Calu3 (cell line): ENCODE data around the gene FGF14. TPM values are rescaled to one million over a fixed set of nuclear protein-coding genes. Genes with fewer than 3 reads are reported as not detected.
A peak's percentile ranks its signal among the peaks of the same experiment; 100 is the strongest.

Source experiments
- BruUV-seq: library from RNA; stranded (reverse); fragments of 400-500 nt; replicated peaks from 2 replicates; lab custom pipeline; 2021; lab: Mats Ljungman, UMichigan
- CTCF ChIA-PET: fragments of 300-600 bp; sonication (Branson Sonifier 250); formaldehyde crosslinking; loops from one replicate; lab custom pipeline; 2022; ENCODE audit warnings: antibody characterized with exemption; lab: Charles Lee
- DNase-seq: peaks from one replicate; pipeline ENCODE4 v3.0.0; 2022
- H3K27ac Mint-ChIP-seq: one replicate; pipeline ENCODE4 v1.8.0; 2022; ENCODE audit warnings: mixed read lengths; ENCODE audit not compliant: unreplicated experiment
- H3K27me3 Mint-ChIP-seq: one replicate; pipeline ENCODE4 v1.8.0; 2022; ENCODE audit warnings: mixed read lengths; ENCODE audit not compliant: unreplicated experiment
- H3K36me3 Mint-ChIP-seq: one replicate; pipeline ENCODE4 v1.8.0; 2022; ENCODE audit warnings: mild to moderate bottlenecking, moderate library complexity, mixed read lengths; ENCODE audit not compliant: insufficient read depth, unreplicated experiment
- H3K4me1 Mint-ChIP-seq: one replicate; pipeline ENCODE4 v1.8.0; 2022; ENCODE audit warnings: mild to moderate bottlenecking, low read depth, mixed read lengths; ENCODE audit not compliant: unreplicated experiment
- H3K4me3 Mint-ChIP-seq: one replicate; pipeline ENCODE4 v1.8.0; 2022; ENCODE audit warnings: mild to moderate bottlenecking, low read depth, moderate library complexity, mixed read lengths; ENCODE audit not compliant: unreplicated experiment
- H3K9me3 Mint-ChIP-seq: one replicate; pipeline ENCODE4 v1.8.0; 2022; ENCODE audit warnings: low read depth, mixed read lengths; ENCODE audit not compliant: unreplicated experiment
- CTCF ChIP-seq: fragments of 200-600 bp; IDR thresholded peaks from one replicate; pipeline ENCODE4 v1.8.0; 2022; ENCODE audit warnings: antibody characterized with exemption; ENCODE audit not compliant: unreplicated experiment
- intact Hi-C: fragments of 100-400 bp; cut with micrococcal nuclease; formaldehyde crosslinking; loops from one replicate; pipeline ENCODE4 v1.10.0; 2022; ENCODE audit not compliant: unreplicated experiment
- microRNA-seq: library from miRNA; unstranded; fragments of <30 nt; microRNA quantifications from one replicate; pipeline ENCODE4 v1.2.0, GENCODE V29; 2022
- total RNA-seq: library from RNA; stranded (reverse); gene quantifications from 2 replicates; pipeline ENCODE4 v1.2.3, GENCODE V29; 2022

The FGF14 gene
- total RNA-seq, 1 experiment from 2014 or later: 0.21 TPM

- Mint-ChIP-seq H3K9me3 (no peaks in the 10 kb centered on the region), H3K4me3 (no peak overlapping the region), H3K4me1 (peaks cover 10% of the 10 kb centered on the region), H3K27me3 (no peaks in the 10 kb centered on the region), H3K36me3 (no peaks in the 10 kb centered on the region), H3K27ac (no peak overlapping the region)
- no peak for DNase-seq
- intact Hi-C loops: no loop called here
- no peak for TF ChIP-seq CTCF
- CTCF ChIA-PET: no interaction called here
- no TSS peak for BruUV-seq
Observed at GRCh38 chr13:101686003-101686402, 715.8 kb downstream of the FGF14 start.

DNA sequence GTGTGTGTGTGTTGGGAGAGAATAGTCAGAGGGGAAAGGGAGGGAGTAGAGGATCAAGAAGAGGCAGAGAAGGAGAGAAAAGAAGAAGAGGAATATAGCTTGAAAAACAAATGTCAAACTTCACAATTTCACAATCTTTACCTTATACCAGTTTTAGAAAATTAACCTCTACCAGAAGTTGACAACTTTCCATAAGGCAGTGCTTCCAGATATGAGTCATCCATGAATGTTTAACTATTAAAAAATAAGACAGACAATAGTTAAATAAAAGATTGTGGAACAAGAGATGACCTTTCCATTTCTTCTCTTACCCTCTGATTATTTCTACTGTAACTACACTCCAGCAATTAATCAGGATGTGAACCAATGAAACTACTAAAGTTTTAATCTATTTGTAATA, 720.0 kb downstream of the FGF14 start:
- peaks cover 10% of the 10 kb centered on the region for H3K4me1 Mint-ChIP-seq
- no peaks in the 10 kb centered on the region for H3K27me3 Mint-ChIP-seq
- no peak overlapping the region for H3K27ac Mint-ChIP-seq
- BruUV-seq: no TSS peak
- no peaks in the 10 kb centered on the region for H3K36me3 Mint-ChIP-seq
- no peak for TF ChIP-seq CTCF
- no peaks in the 10 kb centered on the region for H3K9me3 Mint-ChIP-seq
- CTCF ChIA-PET: no interaction called here
- intact Hi-C loops: no loop called here
- H3K4me3 Mint-ChIP-seq: peak overlapping the region; percentile 8
- no peak for DNase-seq

DNA sequence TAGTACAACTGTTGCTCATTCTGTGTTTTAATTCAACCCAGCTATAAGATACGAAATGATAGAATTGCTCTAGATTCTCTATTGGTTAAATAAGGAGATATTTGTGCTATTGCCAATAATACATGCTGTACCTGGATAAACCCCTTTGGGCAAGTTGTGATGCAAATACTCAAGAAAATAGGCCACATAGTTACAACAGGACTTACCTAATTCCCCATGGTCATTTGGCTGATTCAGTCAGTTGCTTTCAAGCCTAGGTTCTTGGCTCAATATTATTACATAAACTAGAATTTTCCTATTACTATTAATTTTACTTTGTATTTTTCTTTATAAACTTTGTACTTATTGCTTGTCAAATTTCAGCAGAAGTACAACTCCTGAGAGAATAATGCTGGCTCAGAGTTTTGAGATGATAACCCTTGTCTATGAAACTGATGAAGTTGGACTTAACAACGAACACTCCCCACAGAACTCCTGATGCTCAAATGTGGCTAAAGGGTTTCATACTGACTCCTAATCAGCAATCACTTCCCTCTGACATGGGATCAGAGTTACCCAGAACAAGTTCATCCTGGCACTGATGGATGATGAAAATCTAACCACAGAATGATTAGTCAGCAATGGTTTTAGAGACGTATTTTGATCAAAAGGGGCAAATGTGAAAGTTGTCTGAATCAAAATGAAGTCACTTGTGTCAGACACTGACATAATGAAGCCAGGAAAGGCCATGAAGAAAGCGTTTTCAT, 728.3 kb downstream of the FGF14 start:
- Mint-ChIP-seq H3K9me3 (no peaks in the 10 kb centered on the region), H3K36me3 (no peaks in the 10 kb centered on the region), H3K4me3 (no peak overlapping the region), H3K4me1 (no peaks in the 10 kb centered on the region), H3K27me3 (no peaks in the 10 kb centered on the region), H3K27ac (no peak overlapping the region)
- BruUV-seq: no TSS peak
- CTCF ChIA-PET: no interaction called here
- no peak for DNase-seq
- intact Hi-C loops: no loop called here
- TF ChIP-seq CTCF: no peak

DNA sequence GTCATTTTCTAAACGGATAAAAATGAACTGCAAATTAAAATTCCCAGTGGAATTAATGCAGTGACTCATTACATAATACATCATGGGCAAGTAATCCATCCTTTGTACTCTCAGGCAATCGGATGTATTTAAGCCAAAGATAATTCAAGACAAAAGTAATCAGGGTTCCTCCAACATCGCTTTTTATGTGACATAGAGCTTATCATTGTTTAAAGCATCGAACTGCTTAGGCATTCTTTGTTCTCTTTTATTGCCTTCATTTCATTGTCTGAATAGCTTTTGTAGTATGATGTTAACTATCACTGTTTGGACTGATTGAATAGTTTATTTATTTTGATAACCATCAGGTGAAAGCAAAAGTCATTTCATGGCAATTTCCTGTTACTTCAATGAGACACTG, 740.0 kb downstream of the FGF14 start:
- intact Hi-C loops: no loop called here
- no peak for TF ChIP-seq CTCF
- H3K27ac Mint-ChIP-seq: no peak overlapping the region
- H3K9me3 Mint-ChIP-seq: no peaks in the 10 kb centered on the region
- H3K4me3 Mint-ChIP-seq: no peak overlapping the region
- BruUV-seq: no TSS peak
- H3K36me3 Mint-ChIP-seq: no peaks in the 10 kb centered on the region
- no peaks in the 10 kb centered on the region for H3K27me3 Mint-ChIP-seq
- CTCF ChIA-PET: interaction anchor here (0.5 kb wide), 1 partner anchor 79 kb away, joined by 7 read pairs; no protein-coding TSS in a partner anchor
- no peaks in the 10 kb centered on the region for H3K4me1 Mint-ChIP-seq
- no peak for DNase-seq

Small RNA genes within 50 kb of the gene (microRNA-seq; reads per million reads assigned to microRNA genes)
- gene MIR2681: not detected
- not detected for gene MIR4705

Other genes starting within 250 kb of the FGF14 start
- gene TPP2, start 194.9 kb upstream of the FGF14 start, total RNA-seq: 17.3 and 19.1 TPM in 2 replicates